HEK293T (cell line): ENCODE results near the gene DDX55.

Source experiments
- ARNT ChIP-seq: fragments of 450-650 bp; IDR thresholded peaks from 2 replicates; pipeline ENCODE4 v1.6.1; 2017; ENCODE audit warnings: mild to moderate bottlenecking
- BHLHE40 ChIP-seq: fragments of 450-650 bp; IDR thresholded peaks from 2 replicates; pipeline ENCODE4 v1.6.1; 2016; ENCODE audit warnings: mild to moderate bottlenecking, moderate library complexity, borderline replicate concordance
- ELF4 ChIP-seq: fragments of 450-650 bp; IDR thresholded peaks from 2 replicates; pipeline ENCODE4 v1.6.1; 2017; ENCODE audit warnings: antibody characterized with exemption
- TARDBP ChIP-seq: fragments of 450-650 bp; IDR thresholded peaks from 2 replicates; pipeline ENCODE4 v1.6.1; 2016

DNA sequence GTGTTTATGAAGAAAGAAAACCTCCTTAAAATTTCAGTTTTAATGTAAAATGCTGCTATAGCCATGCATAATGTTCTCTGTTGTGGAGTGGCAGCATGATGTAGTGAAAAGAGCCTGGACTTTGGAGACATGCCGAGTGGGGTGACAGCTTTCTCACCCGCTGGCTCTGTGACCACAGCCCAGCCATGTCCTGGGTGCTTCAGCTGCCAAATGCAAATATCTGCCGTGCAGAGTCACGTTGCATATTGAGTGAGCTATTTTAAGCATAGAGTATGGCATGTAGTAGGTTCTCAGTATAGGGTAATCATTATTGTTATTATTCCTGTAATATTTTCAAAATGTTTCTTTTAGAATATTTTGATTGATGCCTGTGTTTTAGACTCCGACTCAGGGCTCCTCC, 53.5 kb downstream of the DDX55 start:
- TF ChIP-seq BHLHE40 (no peak), ARNT (no peak), TARDBP (no peak), ELF4 (no peak)
